Stimulated activated effector memory CD8-positive, alpha-beta T cell treated with anti-CD3 and anti-CD28 coated beads, Interleukin-12 subunit alpha, Interleukin-12 subunit beta, amount 100 ng/mL, for 72 hours (primary cell): ENCODE measurements around the gene IFI16.
"Not testable (repeated sequence)": the region's sequence is repeated elsewhere in the genome, so short reads cannot be mapped to it uniquely, and the experiment has no call there.

Source experiments
- ATAC-seq: fragments of 150-1000 bp; cut with Tn5 transposase; 2 replicates; pipeline ENCODE4 v1.10.0; 2021
- DNase-seq, 2 donors: peaks; one replicate each; pipeline ENCODE4 v3.0.0; 2021 to 2022; ENCODE audit warnings: low spot score in 2 of 2
- H3K27ac Mint-ChIP-seq: one replicate; pipeline ENCODE4 v1.8.0; 2022; ENCODE audit warnings: mild to moderate bottlenecking, mixed read lengths
- H3K36me3 Mint-ChIP-seq: one replicate; pipeline ENCODE4 v1.8.0; 2022; ENCODE audit warnings: mild to moderate bottlenecking, mixed read lengths
- H3K4me1 Mint-ChIP-seq: one replicate; pipeline ENCODE4 v1.8.0; 2022; ENCODE audit warnings: mixed read lengths
- H3K4me3 Mint-ChIP-seq: one replicate; pipeline ENCODE4 v1.8.0; 2022; ENCODE audit warnings: mild to moderate bottlenecking, mixed read lengths
- H3K9me3 Mint-ChIP-seq: one replicate; pipeline ENCODE4 v1.8.0; 2022; ENCODE audit warnings: mixed read lengths

Gene IFI16

DNA sequence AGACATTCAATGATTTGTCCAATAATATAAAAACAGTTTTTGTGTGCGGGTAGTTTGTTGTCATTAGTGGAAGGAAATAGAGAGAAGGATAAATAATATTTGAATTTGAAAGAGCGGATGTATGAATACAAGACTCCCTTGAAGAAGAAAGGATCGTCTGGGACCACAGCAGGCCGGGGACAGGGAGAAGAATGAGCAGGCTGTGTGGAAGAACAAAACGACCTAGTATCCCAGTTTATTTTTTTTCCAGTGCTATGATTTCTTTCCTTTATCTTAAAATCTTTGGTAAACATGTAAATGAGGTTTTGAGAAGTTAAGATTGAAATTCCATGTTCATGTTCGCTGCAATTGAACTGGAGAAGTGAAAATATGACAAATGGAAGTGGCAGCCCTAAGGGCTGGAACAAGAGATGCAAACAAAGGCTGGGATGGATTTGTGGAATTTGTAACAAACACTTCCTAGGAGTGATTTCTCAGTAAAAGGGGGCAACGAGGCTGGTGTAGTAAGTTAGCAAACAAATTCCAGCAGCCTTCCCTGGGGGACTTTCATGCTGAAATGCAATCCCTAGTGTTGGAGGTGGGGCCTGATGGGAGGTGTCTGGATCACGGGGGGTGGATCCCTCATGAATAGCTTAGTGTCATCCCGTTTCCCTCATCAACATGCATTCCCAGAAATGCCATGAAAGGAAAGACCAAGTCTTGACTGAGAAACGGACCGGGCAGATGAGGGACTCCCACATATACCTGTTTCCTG is 10.2 kb upstream of the IFI16 start:
- Mint-ChIP-seq H3K4me3 (no peak overlapping the region), H3K4me1 (peaks cover 39% of the 10 kb centered on the region), H3K9me3 (no peaks in the 10 kb centered on the region), H3K36me3 (no peaks in the 10 kb centered on the region), H3K27ac (no peak overlapping the region)
- ATAC-seq, result no peak
- no peak for DNase-seq

DNA sequence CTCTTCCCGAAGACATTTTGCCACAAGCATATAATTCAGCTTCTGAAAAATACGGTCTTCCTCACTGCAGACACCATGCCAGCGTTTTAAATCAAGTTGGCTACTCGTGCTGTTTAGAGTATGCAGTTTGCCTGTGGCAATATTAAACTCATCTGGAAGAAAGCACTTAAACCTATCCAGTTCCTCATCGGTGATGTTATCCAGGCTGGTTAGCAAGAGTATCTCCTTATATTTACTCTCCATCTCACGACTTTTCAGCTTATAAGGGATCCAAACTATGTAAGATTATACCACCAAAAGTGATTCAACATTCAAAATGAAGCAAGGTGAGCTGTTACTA is 9.7 kb upstream of the IFI16 start:
- DNase-seq, result no peak
- no peak overlapping the region for H3K27ac Mint-ChIP-seq
- no peak for ATAC-seq

DNA sequence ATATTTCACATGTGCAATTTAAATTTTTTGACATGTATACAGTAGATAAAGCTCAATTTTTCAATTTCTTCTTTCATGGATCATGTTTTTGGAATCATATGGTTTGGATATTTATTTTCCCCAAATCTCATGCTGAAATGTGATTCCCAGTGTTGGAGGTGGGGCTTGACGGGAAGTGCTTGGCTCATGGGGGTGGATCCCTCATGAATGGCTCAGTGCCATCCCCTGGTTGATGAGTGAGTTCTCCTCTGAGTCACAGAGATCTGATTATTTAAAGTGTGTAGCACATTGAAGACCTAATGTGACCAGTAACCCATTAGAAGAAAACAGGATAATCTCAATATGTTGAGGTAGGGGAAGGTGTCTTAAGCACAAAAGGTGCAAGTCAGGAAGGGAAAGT is 9.1 kb upstream of the IFI16 start:
- DNase-seq (no peak), ATAC-seq (no peak)
- H3K9me3 Mint-ChIP-seq, result no peaks in the 10 kb centered on the region
- H3K4me1 Mint-ChIP-seq, result peaks cover 47% of the 10 kb centered on the region
- H3K36me3 Mint-ChIP-seq, result no peaks in the 10 kb centered on the region
- no peak overlapping the region for H3K27ac Mint-ChIP-seq
- no peak overlapping the region for H3K4me3 Mint-ChIP-seq

More for the DNA sequence above, 9.7 kb upstream of the IFI16 start:
- Mint-ChIP-seq H3K9me3 (no peaks in the 10 kb centered on the region), H3K36me3 (no peaks in the 10 kb centered on the region), H3K4me3 (no peak overlapping the region), H3K4me1 (peaks cover 43% of the 10 kb centered on the region)

DNA sequence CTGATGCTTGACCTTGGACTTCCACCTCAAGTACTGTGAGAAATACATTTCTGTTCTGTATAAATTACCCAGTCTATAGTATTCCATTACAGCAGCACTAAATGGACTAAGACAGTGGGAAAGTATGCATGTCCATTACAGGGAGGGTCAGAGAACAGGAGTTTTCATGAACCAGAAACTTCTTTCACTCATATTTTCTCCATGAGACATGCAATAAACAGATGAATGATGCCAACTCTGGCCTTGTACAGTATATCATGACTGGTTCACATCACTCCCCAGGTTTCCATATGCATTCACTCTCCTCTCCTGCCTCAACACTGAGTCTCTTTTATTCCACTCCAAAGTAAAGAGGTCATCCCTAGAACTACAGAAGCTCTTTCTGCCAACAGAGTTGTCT is 4.5 kb upstream of the IFI16 start:
- Mint-ChIP-seq H3K4me3 (no peak overlapping the region), H3K4me1 (peaks cover 50% of the 10 kb centered on the region), H3K27ac (peak overlapping the region; percentile 44), H3K9me3 (no peaks in the 10 kb centered on the region), H3K36me3 (peaks cover 17% of the 10 kb centered on the region)
- ATAC-seq (no peak), DNase-seq (no peak)

DNA sequence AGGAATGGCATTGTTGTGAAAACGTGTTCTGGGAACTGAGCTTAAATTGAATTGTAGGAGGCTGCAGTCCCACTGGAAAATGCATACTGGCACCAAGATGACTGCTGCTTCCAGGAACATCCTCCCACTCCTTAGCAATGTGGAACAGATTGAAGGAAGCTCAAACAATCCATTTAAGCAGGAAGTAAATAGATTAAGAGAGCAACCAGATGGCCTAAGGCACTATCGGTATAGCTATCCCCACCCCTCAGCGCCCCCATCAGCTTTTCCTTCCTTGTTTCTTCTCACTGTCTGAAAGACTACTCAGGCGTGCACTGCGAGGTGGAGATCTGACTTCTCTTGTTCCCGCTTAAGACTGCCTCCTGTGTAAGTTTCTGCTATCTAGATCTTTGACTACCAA is 4.0 kb upstream of the IFI16 start:
- DNase-seq, result no peak
- peak overlapping the region; percentile 44 for H3K27ac Mint-ChIP-seq
- peaks cover 22% of the 10 kb centered on the region for H3K36me3 Mint-ChIP-seq
- H3K4me3 Mint-ChIP-seq, result no peak overlapping the region
- ATAC-seq, result no peak
- no peaks in the 10 kb centered on the region for H3K9me3 Mint-ChIP-seq
- peaks cover 47% of the 10 kb centered on the region for H3K4me1 Mint-ChIP-seq

DNA sequence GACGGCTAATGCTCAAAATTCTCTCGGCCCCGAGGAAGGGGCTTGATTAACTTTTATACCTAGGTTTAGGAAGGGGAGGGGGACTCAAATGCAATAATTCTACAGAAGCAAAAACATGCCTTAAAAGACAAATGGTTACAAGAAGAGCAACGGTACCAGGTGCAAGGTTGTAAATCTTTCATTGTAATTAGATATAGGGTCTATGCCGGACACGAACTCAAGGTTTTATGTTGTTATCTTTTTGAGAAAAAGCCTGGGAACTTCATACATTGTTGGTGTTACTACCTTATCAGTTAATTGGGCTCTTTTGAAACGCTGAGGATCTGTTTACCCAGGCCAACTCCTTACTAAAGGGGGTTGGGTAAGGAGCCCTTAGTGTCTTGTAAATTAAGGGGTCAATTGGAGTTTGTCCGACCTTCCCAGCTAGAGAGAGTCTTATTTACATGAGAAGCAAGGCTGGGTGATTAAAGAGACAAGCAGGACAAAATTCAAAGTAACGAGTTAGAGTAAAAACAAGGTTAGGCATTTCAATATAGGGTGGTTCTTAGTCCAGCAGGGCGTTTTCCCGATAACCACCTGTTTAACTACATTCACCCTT is 3.4 kb upstream of the IFI16 start:
- H3K9me3 Mint-ChIP-seq, H3K4me3 Mint-ChIP-seq, ATAC-seq, DNase-seq: not testable (repeated sequence)
- peaks cover 29% of the 10 kb centered on the region for H3K36me3 Mint-ChIP-seq
- peaks cover 44% of the 10 kb centered on the region for H3K4me1 Mint-ChIP-seq
- peak overlapping the region; percentile 98 for H3K27ac Mint-ChIP-seq

DNA sequence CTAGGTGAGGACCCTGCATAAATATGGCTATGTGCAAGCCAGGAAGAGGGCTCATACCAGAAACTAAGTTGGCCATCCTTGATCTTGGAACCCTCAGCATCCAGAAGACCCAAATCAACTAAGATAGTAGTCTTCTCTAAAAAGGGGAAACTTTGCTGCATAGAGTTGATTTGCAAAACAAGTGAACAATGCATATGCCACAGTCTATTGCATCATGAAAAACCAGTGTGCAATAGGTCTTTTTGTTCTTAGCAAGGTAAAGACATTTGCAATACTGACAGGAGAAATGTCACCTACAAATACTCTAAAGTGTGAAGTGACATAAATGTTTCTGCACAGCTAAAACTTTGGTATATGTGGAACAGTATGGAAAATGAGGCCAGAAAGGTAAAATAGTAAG is 2.0 kb upstream of the IFI16 start:
- H3K9me3 Mint-ChIP-seq, result no peaks in the 10 kb centered on the region
- H3K4me3 Mint-ChIP-seq, result peak overlapping the region; percentile 73
- H3K27ac Mint-ChIP-seq, result peak overlapping the region; percentile 98
- H3K36me3 Mint-ChIP-seq, result peaks cover 43% of the 10 kb centered on the region
- ATAC-seq (no peak), DNase-seq (no peak)
- peaks cover 49% of the 10 kb centered on the region for H3K4me1 Mint-ChIP-seq

DNA sequence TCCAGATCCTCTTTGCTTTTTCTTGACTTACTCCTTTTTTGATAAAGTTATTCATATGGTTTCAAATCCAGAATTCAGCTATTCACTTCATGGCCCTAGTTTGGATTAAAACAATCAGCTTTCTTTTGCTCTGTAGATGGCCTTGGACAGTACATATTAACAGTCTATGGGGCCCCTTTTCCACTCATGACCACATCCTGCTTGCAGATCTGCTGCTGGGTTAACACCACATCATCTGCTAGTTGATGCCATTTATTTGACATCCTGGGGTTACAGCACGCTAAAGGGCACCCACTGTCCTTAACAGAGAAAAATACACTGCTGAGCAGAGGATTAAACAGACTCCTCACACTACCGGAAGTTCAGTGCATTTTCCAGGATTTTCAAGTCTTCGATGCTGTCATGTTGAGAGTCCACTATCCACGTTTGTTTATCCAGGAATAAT is 941 bp upstream of the IFI16 start:
- Mint-ChIP-seq H3K9me3 (no peaks in the 10 kb centered on the region), H3K27ac (peak overlapping the region; percentile 98), H3K4me1 (peaks cover 55% of the 10 kb centered on the region), H3K36me3 (peaks cover 53% of the 10 kb centered on the region), H3K4me3 (peak overlapping the region; percentile 73)
- DNase-seq (peak; percentile 38 to 83), ATAC-seq (peak; percentile 88)

DNA sequence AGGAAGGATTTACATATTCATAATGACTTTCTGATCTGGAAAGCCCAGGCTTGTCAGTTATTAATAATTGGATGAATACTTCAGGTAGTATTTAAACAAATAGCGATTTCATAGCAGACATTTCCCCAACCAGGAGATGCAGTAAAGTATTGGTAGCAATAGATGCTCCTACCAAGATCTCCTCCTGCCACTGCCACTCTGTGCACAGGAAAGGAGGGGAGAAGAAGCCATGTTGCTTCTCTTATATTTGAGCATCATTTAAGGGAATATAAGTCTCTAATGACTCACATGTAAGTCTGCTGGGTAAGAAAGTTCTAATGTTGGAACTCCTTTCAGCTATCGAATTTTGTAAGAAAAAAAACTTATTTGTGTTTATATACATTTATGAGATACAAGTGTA is 420 bp upstream of the IFI16 start:
- no peaks in the 10 kb centered on the region for H3K9me3 Mint-ChIP-seq

DNA sequence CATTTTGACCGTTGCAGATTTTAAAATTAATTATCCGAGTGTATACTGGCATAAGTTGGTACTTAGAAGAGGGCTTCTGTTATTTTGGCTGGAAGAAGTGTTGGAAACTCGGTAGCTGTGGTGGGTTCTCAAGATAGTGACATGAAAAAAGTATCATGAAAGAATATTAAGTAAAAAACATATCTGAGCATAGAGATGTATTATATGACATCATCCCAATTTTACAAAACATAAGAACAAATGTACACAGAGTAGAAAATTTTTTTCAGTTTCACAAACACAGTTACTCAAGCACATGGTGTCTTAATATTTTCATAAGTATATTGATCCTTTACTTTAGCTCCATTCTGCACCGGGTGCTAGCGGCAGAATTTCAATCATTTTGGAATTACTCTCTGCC is 684 bp downstream of the IFI16 start:
- DNase-seq, result no peak
- no peak for ATAC-seq
- Mint-ChIP-seq H3K36me3 (peaks cover 69% of the 10 kb centered on the region), H3K27ac (peak overlapping the region; percentile 98), H3K4me3 (peak overlapping the region; percentile 73), H3K9me3 (no peaks in the 10 kb centered on the region), H3K4me1 (peaks cover 62% of the 10 kb centered on the region)

More for the DNA sequence above, 420 bp upstream of the IFI16 start:
- Mint-ChIP-seq H3K36me3 (peaks cover 58% of the 10 kb centered on the region), H3K4me1 (peaks cover 60% of the 10 kb centered on the region), H3K27ac (peak overlapping the region; percentile 98), H3K4me3 (peak overlapping the region; percentile 73)
- ATAC-seq, result peak; percentile 43
- no peak for DNase-seq

DNA sequence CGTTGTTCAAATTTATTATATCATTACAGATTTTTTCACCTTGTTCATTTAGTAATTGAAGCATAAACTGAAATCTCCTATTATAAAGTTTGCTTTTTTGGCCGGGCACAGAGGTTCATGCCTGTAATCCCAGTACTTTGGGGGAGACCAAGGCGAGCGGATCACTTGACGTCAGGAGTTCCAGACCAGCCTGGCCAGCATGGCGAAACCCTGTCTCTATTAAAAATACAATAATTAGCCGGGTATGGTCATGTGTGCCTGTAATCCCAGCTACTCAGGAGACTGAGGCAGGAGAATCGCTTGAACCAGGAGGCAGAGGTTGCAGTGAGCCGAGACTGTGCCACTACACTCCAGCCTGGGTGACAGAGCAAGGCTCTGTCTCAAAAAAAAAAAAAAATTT is 1.3 kb downstream of the IFI16 start:
- H3K4me3 Mint-ChIP-seq, result peak overlapping the region; percentile 73
- not testable (repeated sequence) for ATAC-seq, H3K9me3 Mint-ChIP-seq
- H3K36me3 Mint-ChIP-seq, result peaks cover 75% of the 10 kb centered on the region
- DNase-seq, result peak; percentile 21 to 71
- H3K4me1 Mint-ChIP-seq, result peaks cover 62% of the 10 kb centered on the region
- peak overlapping the region; percentile 98 for H3K27ac Mint-ChIP-seq

DNA sequence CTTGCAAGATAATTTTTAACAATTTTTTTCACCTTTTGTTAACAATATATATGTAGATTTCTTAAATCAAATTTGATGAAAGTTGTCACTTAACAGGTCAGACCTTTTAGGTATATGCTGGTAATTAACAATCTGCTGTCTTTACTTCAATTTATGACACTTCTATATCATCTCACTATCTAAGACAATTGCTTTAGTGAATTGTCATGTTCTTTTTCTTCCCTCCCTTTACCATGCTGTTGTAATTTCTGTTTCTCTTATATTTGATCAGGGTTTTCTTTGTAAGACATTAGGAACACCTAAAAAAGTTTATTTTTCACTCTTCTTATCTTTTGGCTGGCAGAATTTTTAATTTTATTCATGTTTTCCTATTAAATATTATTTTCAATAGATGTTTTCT is 2.0 kb downstream of the IFI16 start:
- H3K36me3 Mint-ChIP-seq, result peaks cover 83% of the 10 kb centered on the region

DNA sequence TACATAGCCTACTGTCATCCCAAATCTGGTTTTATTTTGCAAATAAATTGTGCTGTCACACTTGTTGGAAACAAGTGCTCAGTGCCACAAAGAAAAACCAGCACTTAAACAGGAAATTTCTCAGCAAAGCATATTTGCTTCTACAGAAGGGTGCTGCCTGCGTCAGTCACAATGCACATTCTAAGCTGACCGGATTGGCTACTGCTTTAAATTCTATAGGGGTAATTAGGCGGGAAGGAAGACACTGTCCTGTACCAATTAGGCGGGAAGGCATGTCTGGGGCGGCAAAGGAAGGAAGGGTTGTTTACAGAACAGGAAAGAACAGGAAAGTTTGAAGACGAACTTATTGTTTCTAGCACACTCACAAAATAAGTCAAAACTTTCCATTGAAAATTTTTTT is 2.8 kb downstream of the IFI16 start:
- peaks cover 90% of the 10 kb centered on the region for H3K36me3 Mint-ChIP-seq
- DNase-seq (peak; percentile 28 to 76), ATAC-seq (peak; percentile 71)
- peaks cover 60% of the 10 kb centered on the region for H3K4me1 Mint-ChIP-seq
- peak overlapping the region; percentile 73 for H3K4me3 Mint-ChIP-seq
- H3K27ac Mint-ChIP-seq, result peak overlapping the region; percentile 98
- H3K9me3 Mint-ChIP-seq, result no peaks in the 10 kb centered on the region

More for the DNA sequence above, 2.0 kb downstream of the IFI16 start:
- Mint-ChIP-seq H3K27ac (peak overlapping the region; percentile 98), H3K9me3 (no peaks in the 10 kb centered on the region), H3K4me3 (peak overlapping the region; percentile 73), H3K4me1 (peaks cover 62% of the 10 kb centered on the region)
- DNase-seq (no peak), ATAC-seq (no peak)

DNA sequence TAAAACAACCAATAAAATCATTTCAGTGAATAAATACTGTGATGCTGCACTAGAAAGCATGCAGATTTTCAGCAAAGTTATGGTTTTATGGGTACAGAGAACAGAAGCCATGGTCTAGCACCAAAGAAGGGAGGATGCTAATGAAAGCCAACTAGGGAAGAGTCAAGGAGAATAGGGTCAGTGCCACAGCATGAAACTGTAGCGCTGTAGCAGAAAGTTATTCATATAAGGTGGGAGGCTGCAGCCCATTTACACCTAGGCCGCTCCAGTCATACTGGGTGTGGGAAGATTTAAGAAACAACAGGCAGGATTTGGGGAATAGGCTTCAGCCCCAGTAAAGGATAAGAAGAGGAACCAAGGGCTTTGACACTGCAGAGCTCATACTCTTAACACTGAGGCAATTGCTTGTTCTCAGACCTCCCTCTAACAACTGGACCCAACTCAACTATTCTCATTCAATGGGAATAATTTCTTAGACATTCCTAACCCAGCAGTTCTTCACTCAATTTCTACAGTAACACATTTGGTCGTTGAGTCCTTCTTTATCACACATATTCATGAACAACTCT is 4.4 kb downstream of the IFI16 start:
- H3K36me3 Mint-ChIP-seq, result peaks cover 99% of the 10 kb centered on the region
- no peak for DNase-seq
- H3K27ac Mint-ChIP-seq, result peak overlapping the region; percentile 98
- ATAC-seq, result no peak
- H3K9me3 Mint-ChIP-seq, result no peaks in the 10 kb centered on the region
- peaks cover 59% of the 10 kb centered on the region for H3K4me1 Mint-ChIP-seq
- H3K4me3 Mint-ChIP-seq, result peak overlapping the region; percentile 73

DNA sequence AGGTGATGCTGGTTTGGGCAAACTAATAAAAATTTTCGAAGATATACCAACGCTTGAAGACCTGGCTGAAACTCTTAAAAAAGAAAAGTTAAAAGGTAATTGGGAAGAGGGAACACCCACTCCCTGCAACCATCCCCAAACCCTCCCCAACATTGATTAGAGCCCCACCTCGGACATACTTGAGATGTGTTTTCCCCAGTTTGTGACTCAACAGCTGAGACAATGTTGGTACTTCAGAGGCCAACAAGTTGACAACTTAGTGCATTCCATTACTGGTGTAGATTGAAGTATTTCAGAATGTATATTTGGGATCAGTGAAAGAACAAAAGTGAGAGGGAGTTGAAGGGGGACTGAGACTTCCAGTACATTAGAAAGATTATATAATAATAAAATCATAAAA is 5.1 kb downstream of the IFI16 start:
- DNase-seq, result no peak
- Mint-ChIP-seq H3K4me3 (peak overlapping the region; percentile 73), H3K27ac (peak overlapping the region; percentile 98), H3K9me3 (no peaks in the 10 kb centered on the region), H3K4me1 (peaks cover 65% of the 10 kb centered on the region), H3K36me3 (peaks cover 100% of the 10 kb centered on the region)
- ATAC-seq, result no peak

DNA sequence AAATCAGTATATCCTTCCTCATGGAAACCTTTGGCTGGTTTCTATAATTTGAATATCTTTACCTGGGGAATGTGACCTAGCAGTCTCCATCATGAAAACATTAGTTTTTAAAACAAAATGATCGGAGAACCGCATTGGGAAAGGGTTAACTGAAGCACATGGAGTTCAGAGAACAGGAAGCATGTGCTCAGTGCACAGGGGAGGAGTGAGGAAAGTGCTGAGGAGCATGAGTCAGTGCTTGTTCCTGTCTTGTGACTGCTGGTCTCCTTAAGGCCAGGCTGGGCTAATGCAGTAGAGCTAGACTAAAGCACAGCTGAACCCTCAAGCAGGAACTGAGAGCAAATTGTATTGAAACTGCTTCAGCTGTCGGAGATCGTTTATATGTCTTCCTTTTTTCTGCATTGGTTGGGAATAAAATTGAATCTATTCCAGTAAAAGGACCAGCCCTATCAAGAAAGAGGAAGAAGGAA is 5.8 kb downstream of the IFI16 start:
- Mint-ChIP-seq H3K36me3 (peaks cover 100% of the 10 kb centered on the region), H3K27ac (peak overlapping the region; percentile 98), H3K4me1 (peaks cover 71% of the 10 kb centered on the region)

More for the DNA sequence above, 5.8 kb downstream of the IFI16 start:
- peak overlapping the region; percentile 73 for H3K4me3 Mint-ChIP-seq
- DNase-seq (peak; percentile 28 to 72), ATAC-seq (peak; percentile 96)
- H3K9me3 Mint-ChIP-seq, result no peaks in the 10 kb centered on the region
